ENCODE data around the gene DYNLT5.
"Not testable (repeated sequence)": the region's sequence is repeated elsewhere in the genome, so short reads cannot be mapped to it uniquely, and the experiment has no call there.

DNA sequence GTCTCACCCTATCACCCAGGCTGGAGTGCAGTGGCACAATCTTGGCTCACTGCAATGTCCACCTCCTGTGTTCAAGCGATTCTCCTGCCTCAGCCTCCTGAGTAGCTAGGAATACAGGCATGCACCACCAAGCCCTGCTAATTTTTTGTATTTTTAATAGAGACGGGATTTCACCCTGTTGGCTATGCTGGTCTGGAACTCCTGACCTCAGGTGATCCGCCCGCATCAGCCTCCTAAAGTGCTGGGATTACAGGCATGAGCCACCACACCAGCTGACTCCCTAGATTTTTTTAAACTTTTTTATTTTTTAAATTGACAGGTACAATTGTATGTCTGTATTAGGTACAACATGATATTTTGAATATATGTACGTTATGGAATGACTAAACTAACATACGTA is 17.7 kb upstream of the DYNLT5 start:
- TF ChIP-seq, protein P1, sequence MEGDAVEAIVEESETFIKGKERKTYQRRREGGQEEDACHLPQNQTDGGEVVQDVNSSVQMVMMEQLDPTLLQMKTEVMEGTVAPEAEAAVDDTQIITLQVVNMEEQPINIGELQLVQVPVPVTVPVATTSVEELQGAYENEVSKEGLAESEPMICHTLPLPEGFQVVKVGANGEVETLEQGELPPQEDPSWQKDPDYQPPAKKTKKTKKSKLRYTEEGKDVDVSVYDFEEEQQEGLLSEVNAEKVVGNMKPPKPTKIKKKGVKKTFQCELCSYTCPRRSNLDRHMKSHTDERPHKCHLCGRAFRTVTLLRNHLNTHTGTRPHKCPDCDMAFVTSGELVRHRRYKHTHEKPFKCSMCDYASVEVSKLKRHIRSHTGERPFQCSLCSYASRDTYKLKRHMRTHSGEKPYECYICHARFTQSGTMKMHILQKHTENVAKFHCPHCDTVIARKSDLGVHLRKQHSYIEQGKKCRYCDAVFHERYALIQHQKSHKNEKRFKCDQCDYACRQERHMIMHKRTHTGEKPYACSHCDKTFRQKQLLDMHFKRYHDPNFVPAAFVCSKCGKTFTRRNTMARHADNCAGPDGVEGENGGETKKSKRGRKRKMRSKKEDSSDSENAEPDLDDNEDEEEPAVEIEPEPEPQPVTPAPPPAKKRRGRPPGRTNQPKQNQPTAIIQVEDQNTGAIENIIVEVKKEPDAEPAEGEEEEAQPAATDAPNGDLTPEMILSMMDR (IDR thresholded peaks at IDR 0.05), result not testable (repeated sequence)
- TF ChIP-seq POLR2AphosphoS5 (IDR thresholded peaks at IDR 0.05); POLR2A (IDR thresholded peaks at IDR 0.05; ENCODE audit: low read depth): not testable (repeated sequence)
